Measurements from ENCODE around the gene DSCAML1.

Gene DSCAML1

DNA sequence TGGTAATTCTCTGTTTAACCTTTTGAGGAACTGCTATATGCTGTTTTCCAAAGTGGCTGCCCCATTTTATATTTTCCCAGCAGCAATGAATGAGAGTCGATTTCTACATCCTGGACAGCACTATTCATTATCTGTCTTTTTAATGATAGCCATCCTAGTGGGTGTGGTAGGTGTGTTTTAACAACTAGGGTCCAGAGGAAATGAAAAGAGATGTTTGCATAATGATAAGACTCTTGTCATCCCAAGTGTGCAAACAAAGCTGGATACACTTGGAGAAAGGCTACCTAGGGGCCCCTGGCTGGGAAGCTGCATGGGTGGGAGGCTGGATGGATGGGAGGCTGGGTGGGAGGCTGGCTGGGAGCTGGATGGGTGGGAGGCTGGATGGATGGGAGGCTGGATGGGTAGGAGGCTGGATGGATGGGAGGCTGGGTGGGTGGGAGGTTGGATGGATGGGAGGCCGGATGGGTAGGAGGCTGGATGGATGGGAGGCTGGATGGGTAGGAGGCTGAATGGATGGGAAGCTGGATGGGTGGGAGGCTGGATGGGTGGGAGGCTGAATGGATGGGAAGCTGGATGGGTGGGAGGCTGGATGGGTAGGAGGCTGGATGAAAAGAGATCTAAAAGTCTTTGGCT lies 158.0 kb downstream of the DSCAML1 start:
- DNase-seq (ENCODE audit: low read depth in 2 of 2), result no peak

DNA sequence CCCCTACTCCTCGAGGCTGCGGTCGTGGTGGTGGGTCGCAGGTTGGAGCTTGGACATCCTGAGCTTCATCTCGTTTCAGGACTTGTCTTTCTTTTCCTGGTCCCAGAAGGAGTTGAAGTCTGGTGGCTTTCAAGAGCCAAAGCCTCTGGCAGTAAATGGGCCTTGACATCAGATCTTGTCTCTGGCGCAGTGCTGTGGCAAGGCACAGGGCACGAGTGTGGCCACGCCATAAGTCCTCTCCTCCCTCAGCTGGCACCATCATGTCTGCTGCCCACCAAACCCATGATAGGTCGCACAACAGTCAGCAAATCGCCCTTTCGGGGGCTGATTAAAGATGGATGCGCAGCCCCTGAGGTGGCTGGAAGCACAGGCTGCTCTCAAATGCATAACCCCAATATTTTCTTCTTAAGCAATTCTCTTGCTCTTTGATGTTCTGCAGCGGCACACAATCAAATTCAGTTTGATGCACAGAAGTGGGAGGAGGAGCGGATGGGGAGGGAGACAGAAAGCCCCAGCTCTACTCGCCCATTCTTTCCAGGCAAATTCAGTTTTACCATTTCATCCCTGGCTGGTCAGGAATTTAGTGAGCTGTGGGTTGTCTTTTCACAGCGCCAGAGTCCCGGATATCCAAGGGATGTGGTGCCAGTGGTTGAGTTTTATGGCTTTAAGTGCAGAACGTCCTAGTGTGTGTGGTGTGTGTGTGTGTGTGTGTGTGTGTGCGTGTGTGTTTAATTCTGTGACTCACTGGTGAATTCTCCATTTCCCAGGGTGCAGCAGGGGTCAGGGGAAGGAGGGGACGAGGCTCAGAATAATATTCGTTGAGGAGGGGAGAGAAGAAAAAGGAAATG lies 162.0 kb downstream of the DSCAML1 start:
- DNase-seq (ENCODE audit: low read depth in 2 of 2), result no peak

DNA sequence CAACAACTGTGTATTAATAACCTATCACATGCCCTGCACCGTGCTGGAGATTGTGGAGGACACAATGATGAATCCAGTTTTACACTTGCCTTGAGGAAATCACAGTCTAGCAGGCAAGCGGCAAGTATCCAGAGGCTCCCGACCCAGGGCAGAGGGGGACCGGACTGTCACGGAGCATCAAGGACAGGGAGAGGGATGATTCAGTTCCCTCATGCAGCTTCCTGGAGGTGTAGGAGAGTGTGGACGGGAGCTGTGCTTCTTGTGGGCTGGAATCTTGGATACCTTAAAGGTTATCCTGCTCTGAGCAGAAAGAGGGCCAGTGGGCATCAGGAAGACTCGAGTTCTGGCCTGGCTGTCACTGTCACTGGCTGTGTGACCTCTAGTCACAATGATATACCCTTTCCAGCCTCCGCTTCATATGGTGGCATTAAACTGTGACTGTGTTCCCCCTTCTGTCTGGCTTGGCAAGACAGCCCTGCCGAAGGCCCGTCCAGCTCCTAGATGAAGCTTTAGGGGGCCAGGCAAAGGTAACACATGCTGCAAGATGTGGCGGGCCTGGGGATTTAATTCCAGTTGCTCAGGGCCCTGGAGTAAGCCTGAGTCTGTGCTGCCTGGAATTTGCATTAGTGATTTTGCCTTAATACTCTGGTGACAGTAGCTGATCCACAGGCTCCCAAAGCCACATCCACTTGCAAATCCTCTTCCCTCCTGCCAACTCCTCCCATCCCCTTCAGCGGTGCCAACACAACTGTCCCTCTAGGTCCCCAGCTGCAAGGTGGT lies 162.8 kb downstream of the DSCAML1 start:
- no peak for DNase-seq (ENCODE audit: low read depth in 2 of 2)

DNA sequence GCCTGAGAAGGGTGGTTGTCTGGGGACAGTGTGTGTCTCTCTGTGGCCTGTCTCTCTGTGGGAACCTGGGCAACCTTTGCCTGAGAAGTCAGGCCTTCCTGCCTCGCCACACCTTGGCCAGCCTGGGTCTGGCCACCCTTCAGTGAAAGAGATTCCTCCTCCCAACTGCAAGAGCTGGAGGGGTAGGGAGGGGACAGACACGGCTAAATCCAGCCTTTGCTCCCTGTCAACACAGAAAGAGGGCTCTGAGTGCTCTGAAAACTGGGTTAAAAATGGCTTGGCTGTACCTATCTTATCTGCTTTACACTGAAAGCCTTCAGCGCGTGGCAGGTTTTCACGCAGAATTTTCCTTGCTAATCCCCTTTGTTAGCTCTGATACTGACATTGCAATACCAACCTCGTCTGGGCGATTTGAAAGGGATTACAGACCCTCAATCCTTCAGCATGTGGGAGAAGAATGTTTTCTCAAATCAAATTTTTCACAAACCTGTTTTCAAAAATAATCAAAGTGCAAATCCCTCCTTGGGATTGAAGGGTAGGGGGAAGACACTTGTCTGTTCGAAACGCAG lies 163.7 kb downstream of the DSCAML1 start:
- no peak for DNase-seq (ENCODE audit: low read depth in 2 of 2)

DNA sequence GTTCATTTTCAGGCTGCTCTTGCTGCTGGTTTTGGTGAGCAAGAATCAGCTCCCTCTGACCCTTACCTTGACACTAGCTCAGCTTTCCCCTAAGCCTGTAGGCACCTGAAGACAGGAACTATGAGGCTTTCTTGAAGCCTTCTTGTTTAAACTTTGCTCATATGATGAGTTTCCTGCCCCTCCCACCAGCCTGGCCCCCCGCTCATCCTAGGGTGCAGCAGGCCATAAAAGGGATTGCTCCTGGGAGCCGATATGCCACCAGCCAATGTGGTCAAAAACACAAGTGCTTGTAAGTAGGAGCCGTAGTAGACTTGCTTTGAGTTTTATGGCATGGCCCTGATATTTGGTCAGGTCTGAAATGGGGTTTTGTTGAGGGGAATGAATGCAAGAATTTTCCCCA lies 164.7 kb downstream of the DSCAML1 start:
- no peak for DNase-seq (ENCODE audit: low read depth in 2 of 2)

DNA sequence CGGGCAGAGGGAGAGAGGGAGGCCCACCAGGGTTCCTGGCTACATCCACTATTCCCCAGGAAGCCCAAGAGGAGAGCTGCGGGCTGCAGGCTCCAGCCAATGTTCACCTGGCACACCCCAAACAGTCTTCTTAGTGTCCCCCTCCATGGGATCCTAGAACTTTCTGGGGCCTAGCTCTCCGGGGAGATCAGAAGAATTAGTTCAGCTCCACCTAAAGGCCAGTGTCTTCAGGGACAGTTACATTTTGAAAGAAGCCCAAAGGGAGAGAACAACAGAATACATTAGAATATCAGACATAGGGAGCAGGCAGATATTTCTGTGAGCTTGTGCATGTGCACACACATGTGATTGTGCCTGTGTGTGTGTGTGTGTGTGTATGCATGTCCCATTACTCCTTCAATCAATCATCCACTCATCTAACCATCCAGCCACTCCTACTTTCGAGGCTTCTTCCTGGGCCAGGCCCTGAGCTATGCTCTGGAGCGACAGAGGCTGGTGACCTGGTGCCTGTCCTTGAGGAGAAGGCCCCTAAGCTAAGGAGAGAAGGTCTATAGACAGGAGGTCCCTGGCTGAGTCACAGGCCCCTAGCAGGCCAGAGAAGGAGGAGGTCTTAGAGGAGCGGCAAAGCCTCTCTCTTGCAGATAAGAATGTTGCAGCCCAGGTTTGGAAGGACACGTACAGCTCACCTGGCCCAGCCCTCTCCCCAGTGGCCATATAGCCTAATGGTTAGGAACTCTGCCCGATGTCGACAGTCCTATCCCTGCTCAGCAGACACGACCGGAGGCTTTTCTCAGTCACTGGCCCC lies 165.5 kb downstream of the DSCAML1 start:
- no peak for DNase-seq (ENCODE audit: low read depth in 2 of 2)

DNA sequence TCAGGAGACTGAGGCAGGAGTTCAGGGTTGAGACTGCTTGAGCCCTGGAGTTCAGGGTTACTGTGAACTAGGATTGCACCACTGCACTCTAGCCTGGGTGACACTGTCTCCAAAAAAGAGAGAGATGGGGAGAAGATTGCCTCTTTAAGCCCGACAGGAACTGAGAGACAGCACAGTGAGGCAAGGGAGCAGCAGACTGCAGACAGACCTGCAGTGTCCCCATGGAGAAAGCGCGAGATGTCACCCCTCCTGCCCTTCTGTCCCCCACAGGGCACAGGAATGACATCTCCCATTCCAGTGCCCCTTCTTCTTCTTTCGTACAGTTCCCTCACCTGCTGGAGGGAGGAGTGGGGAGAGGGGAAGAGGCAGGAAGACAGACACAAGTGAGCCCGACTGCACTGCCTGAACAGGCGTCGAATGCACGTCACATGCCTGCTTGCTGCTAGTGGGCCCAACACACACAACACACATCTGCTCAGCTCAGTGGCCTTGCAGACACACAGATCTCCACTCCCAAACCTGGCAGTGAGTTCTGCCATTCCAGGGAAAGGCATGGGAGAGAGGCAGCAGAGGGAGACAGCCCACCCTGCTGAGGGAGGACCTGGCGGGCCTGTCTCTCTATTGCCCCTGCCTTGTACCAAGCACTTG lies 167.0 kb downstream of the DSCAML1 start:
- no peak for DNase-seq (ENCODE audit: low read depth in 2 of 2)

DNA sequence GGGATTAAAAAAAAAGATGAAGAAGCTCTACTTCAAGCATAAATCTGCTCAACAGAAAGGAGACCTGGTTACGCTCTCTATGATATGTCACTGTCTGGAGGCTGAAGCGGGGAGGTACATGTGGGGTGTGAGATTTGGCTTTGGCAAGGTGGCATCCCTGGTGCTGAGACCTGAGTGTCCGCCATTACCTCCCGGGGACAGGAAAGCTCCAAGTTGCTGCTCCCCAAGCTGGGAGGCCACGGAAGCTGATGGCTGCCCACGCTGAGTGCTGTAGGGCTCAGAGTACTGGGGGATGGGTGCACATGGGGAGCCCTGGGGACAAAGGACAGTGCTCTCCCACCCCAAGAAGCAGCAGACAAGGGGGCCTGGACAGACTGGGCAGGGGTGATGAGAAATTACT lies 167.9 kb downstream of the DSCAML1 start:
- DNase-seq (ENCODE audit: low read depth in 2 of 2), result no peak

DNA sequence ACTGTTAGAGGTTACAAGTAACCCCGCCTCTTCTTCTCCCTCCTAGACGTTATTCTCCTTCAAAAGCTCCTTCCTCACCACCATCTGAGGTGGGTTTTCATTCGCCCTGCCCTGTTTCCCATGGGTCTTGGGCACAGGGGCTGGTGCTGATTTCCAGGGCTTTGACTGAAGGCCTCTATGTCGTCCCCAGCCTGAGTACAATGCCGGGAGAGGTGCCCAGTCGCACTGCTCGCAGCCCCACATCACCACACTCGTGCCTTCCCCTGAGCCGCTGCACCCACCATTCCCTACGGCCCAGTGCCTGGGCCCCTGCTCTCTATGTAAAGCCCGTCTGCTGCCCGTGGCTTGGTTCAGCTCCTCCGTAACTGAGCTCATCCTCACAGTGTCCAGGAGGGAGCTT lies 169.8 kb downstream of the DSCAML1 start:
- DNase-seq (ENCODE audit: low read depth in 2 of 2), result no peak

DNA sequence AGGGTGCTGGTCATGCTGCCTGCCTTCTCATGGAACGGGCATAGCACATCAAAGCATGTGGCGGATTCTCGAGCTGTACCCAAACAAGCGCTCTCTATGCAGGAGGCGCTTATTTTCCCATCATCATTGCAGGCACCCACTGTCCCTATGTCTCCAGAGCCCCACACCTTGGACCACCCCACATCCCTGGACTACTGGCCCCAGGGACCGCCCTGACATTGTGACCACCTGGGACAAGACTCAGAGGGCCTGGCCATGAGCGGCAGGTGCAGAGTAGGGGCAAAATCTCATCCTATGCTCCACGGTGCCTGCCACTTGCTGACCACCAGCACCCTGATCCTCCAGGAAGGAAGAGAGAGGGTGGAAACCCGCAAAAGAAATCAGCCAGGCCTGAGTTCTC lies 170.4 kb downstream of the DSCAML1 start:
- no peak for DNase-seq (ENCODE audit: low read depth in 2 of 2)

DNA sequence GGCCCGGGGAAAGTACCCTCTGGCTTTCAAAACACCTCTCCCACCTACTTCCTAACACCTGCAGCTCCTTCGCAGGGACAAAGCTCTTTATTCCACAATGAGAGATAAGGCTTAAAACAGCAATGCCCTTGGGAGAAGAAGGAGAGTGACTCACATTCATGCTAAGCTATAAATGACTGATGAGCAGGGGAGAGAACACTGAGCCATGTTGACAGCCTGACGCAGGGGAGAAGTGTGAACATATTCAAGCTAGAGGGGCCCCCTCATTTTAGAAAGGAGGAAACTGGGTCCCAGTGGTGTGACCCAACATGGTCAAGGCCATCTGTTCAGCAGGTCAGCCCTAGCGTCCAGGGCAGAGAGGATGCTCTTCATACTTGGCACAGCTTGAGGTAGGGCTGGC lies 171.8 kb downstream of the DSCAML1 start:
- no peak for DNase-seq (ENCODE audit: low read depth in 2 of 2)

DNA sequence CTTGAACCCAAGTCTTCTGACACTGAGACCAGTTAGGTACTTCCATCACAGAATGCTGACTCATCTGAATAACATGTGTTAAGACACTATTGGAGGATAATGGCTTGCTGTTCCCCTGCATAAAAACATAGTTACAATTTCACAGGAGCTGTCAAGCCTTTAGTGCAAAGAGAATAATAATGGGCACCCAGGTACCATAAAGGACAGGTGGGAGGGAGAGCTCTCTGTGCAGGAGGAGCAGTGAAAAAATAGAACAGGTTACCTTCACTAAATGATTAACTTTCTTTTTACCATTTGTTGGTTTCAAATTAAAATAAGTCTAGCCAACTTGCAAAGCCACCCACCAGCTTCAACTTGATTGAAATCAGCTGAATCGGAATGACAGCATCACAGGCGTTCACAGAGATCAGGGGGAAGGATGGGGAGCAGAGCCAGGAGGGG lies 173.2 kb downstream of the DSCAML1 start:
- no peak for DNase-seq (ENCODE audit: low read depth in 2 of 2)

DNA sequence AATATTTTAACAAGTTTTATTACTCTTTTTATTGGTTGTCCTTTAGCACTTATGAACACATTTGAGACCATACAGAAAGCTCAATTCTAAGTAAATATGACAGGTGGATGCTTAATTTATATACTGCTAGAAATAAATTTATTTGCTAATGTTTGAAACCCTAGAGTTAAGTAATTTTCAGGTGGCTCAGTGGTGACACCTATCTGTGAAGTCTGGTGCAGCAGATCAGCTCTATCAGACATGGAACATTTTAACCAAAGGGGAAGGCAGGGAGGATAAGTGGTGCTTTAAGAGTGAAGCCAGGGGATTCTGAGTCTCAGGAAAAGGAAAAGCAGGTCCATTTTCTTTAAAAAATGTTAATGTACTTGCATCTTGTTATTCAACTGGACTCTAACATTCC lies 175.8 kb downstream of the DSCAML1 start:
- DNase-seq (ENCODE audit: low read depth in 2 of 2), result no peak

DNA sequence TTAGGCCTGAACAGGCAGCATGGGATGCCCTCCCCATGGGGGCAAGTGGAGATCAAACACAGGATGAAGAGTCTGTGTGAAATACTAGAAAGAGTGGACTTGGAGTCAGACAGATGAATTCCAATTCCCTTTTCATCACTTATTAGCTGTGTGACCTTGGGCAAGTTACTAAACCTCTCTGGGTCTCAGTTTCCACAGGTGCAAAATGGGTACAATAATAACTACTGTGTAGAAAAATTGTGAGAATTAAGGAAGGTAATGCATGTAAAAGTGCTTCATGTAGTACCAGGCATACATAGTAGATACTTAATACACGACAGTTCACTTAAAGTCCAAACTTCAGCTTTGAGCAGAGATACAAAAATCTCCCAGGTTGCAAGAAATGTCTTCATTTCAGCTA lies 176.4 kb downstream of the DSCAML1 start:
- DNase-seq (ENCODE audit: low read depth in 2 of 2), result no peak

DNA sequence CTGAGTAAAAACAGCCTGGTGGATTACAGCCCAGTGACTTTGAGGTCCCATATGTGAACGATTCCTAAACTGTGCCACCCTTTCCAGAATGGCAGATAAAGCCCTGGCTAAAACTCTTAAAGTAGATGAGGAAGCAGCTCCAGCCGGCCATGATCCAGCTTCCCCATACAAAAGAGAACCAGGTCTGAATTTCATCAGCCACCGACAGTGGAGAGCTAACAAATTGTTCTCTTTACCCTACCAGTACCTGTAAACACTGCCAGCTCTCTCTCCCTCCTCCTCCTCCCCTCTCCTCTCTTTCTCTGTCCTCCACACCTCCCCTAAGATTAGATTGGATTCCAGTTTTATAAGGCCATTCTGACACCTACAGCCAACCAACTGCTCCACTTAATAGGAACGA lies 176.9 kb downstream of the DSCAML1 start:
- DNase-seq (ENCODE audit: low read depth in 2 of 2), result no peak

DNA sequence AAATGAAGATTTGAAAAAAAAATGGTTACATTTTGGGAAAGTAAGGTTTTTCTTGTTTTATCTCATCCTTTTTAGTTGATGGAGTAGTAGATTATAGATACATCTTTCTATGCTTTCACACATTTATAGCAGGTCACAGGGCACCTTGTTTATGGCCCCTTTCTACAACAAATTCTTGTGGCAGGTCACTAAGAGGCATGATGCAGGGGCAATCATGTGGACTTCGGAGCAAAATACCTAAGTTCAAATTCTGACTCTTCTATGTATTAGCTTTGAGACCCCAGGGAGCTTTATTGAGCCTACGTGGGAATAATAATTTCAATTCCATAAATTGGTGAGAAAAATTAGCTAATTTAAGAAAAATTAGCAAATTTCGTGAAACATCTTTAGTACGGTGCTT lies 177.4 kb downstream of the DSCAML1 start:
- no peak for DNase-seq (ENCODE audit: low read depth in 2 of 2)

DNA sequence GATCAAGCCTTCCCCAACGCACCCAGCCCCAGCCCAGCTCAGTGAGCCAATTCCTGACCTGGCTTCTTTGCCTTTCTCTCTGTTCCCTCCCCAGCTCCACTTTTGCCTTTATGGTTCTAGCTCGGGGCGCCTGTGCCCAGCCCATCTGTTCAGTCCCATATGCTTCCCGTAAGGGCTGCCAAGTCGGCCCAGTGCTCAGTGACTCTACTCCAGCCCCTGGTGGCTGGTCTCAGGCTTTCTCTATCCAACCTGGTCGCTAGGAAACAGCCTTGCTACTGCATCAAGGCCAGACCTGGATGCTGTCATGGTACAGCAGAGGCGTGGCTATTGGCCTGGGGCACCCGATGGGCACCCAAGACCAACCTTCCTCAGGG lies 178.0 kb downstream of the DSCAML1 start:
- no peak for DNase-seq (ENCODE audit: low read depth in 2 of 2)

DNA sequence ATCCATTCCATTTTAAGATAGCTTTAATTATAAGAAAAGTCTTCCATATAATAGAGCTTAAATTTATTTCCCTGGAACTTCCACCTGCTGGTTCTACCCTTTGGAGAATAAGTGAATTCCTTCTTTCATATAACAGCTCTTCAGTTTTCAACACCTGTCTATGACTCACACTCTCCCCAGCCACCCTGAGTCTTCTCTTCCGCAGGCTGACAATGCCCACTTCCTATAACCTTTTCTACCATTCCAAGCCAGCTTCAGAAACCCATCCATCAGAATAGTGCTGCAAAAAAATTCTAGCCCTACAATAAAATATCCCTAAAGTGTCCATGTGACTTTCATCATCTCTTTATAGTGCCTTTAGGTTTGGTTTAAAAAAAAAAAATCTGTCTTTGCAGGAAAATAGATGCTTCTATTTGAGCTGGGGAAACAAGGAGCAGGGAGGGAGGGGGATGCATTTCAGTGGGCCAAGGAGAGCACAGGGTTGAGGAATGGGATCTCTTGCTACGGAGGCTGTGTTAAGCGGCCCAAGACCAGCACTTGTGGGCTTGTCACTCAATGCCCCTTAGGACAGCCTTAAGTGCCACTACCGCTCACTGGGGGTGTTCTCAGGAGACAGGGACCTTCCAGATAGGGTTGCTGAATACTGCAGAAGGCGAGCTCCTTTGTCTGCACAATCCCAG lies 178.6 kb downstream of the DSCAML1 start:
- no peak for DNase-seq (ENCODE audit: low read depth in 2 of 2)

DNA sequence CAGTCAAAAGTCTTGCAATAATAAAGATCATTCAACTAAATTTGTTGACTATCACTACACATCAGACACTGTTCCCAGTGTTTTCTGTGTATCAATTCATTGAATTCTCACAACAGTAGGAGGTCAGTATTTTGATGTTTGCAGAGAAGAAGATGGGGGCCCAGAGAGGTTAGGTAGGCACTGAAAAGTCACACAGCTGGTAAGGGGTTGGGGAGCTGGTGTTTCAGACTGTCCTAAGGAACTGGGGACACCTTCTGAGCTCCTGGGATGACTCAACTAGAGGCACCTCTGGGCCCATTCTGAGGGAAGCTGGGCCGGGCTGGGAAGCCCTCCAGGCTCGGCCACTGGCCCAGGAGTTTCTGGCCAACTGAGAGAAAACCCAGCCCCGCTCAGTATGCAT lies 180.0 kb downstream of the DSCAML1 start:
- DNase-seq (ENCODE audit: low read depth in 2 of 2), result no peak

DNA sequence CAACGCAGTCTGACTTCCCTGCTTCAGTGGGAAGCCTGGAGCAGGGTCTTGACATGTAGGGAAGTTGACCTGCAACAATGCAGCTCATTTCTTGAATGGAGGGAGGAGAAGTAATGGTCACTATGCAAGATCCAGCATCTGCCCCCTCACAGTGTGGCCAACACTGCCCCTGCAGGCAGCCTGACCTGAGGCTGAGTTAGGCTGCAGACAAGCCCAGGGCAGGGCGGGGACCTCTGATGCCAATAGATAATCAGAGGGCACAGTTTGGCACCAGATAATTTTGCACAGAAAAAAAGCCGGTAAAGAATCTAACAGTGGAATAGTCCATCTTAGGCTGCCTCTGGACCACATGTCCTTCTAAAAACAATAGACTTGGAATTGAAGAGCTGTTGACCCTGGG lies 182.3 kb downstream of the DSCAML1 start:
- DNase-seq (ENCODE audit: low read depth in 2 of 2), result no peak

DNA sequence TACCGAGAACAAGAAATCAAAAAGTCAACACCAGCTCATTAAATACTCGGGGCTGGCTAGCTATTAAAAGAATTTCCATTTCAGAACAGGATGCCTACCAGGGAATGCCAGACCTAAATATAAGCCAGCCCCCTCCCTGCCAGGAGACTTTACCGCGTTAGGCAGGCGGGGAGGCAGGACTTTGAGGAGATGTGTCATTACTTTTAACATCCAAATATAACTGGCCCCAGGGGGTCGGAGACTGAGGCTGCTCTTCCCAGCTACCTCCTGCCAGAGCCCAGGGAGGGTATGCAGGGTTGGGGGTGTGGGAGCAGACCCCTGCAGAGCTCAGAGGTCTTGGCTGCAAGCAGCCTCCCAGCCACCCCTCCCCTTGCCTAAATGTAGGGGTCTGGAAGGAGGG lies 183.5 kb downstream of the DSCAML1 start:
- DNase-seq (ENCODE audit: low read depth in 2 of 2), result no peak
